OCI-LY3 (cell line): ENCODE results near the gene WFDC12.
"Not testable (repeated sequence)": the region's sequence is repeated elsewhere in the genome, so short reads cannot be mapped to it uniquely, and the experiment has no call there.

ENCODE experiments used
- EZH2phosphoT487 ChIP-seq: fragments of 200-600 bp; shearing (Covaris generic); IDR thresholded peaks from 2 replicates; pipeline ENCODE4 v1.6.1; 2018; ENCODE audit warnings: antibody characterized with exemption, mixed run types, low read depth
- TF ChIP-seq, protein P1 (sequence below): fragments of 200-600, 300-600 bp; sonication (generic); IDR thresholded peaks from 2 replicates; pipeline ENCODE4 v1.5.1; 2014; ENCODE audit warnings: antibody characterized with exemption, low read length, low read depth

DNA sequence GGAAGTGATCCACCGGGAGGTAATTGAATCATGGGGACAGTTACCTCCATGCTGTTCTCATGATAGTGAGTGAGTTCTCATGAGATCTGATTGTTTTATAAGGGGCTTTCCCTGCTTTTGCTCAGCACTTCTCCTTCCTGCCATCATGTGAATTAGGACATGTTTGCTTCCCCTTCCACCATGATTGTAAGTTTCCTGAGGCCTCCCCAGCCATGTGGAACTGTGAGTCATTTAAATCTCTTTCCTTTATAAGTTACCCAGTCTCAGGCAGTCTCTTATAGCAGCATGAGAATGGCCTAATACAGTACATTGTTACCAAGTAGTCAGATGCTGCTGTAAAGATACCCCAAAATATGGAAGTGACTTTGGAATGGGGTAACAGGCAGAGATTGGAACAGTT is 30.5 kb upstream of the WFDC12 start:
- TF ChIP-seq, protein P1, sequence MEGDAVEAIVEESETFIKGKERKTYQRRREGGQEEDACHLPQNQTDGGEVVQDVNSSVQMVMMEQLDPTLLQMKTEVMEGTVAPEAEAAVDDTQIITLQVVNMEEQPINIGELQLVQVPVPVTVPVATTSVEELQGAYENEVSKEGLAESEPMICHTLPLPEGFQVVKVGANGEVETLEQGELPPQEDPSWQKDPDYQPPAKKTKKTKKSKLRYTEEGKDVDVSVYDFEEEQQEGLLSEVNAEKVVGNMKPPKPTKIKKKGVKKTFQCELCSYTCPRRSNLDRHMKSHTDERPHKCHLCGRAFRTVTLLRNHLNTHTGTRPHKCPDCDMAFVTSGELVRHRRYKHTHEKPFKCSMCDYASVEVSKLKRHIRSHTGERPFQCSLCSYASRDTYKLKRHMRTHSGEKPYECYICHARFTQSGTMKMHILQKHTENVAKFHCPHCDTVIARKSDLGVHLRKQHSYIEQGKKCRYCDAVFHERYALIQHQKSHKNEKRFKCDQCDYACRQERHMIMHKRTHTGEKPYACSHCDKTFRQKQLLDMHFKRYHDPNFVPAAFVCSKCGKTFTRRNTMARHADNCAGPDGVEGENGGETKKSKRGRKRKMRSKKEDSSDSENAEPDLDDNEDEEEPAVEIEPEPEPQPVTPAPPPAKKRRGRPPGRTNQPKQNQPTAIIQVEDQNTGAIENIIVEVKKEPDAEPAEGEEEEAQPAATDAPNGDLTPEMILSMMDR, result not testable (repeated sequence)
- TF ChIP-seq EZH2phosphoT487, result not testable (repeated sequence)
